Measurements from ENCODE around the gene KAT2B. TPM values are rescaled to one million over a fixed set of nuclear protein-coding genes. Genes with fewer than 3 reads are reported as not detected.

KAT2B gene
- total RNA-seq, 1 donor from 2014 or later, result 3.6 TPM

DNA sequence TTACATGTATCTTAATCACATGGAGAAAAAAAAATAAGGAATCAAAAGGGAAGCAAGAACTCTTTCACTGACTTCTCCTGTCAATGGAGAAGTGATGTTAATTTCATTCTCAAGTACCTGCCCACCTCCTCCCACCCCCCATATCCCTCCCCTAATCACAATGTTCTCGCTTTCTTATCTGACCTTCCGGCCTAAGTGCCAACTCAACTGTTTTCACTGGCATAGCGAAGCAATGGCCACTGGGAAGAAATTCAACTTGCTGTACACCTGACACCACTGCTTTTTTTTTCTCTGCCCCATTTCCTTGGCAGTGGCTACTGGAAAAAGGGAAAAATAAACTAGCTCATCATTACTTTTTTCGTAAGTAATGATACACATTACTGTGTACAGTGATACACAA is 142.0 kb downstream of the KAT2B start:
- no peak overlapping the region for H3K4me3 ChIP-seq (ENCODE audit: low read depth, low read length)
- no peak for DNase-seq (ENCODE audit: low read depth)
- TF ChIP-seq, protein P1, sequence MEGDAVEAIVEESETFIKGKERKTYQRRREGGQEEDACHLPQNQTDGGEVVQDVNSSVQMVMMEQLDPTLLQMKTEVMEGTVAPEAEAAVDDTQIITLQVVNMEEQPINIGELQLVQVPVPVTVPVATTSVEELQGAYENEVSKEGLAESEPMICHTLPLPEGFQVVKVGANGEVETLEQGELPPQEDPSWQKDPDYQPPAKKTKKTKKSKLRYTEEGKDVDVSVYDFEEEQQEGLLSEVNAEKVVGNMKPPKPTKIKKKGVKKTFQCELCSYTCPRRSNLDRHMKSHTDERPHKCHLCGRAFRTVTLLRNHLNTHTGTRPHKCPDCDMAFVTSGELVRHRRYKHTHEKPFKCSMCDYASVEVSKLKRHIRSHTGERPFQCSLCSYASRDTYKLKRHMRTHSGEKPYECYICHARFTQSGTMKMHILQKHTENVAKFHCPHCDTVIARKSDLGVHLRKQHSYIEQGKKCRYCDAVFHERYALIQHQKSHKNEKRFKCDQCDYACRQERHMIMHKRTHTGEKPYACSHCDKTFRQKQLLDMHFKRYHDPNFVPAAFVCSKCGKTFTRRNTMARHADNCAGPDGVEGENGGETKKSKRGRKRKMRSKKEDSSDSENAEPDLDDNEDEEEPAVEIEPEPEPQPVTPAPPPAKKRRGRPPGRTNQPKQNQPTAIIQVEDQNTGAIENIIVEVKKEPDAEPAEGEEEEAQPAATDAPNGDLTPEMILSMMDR (conservative IDR thresholded peaks at IDR 0.05; ENCODE audit: low read depth, low read length), result no peak

DNA sequence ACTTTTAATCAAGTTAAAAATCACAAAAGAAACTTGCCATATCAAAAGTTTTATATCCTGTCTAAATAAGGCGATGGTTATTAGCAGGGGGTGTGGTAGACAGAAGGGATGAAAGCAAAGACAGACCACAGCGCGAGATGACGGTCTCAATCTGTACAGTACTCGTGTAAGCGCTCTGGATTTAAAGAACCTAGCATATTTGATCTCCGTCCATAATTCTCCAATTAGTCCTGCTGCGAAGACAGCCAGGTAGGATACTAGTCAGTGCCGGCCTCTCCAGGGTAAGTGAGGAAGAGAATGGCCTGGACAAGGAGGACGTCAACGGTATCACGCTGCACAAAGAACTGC is 145.1 kb downstream of the KAT2B start:
- H3K4me3 ChIP-seq (ENCODE audit: low read depth, low read length), result peak overlapping the region; percentile 91
- TF ChIP-seq, protein P1 (conservative IDR thresholded peaks at IDR 0.05; ENCODE audit: low read depth, low read length), result no peak
- DNase-seq (ENCODE audit: low read depth), result no peak

DNA sequence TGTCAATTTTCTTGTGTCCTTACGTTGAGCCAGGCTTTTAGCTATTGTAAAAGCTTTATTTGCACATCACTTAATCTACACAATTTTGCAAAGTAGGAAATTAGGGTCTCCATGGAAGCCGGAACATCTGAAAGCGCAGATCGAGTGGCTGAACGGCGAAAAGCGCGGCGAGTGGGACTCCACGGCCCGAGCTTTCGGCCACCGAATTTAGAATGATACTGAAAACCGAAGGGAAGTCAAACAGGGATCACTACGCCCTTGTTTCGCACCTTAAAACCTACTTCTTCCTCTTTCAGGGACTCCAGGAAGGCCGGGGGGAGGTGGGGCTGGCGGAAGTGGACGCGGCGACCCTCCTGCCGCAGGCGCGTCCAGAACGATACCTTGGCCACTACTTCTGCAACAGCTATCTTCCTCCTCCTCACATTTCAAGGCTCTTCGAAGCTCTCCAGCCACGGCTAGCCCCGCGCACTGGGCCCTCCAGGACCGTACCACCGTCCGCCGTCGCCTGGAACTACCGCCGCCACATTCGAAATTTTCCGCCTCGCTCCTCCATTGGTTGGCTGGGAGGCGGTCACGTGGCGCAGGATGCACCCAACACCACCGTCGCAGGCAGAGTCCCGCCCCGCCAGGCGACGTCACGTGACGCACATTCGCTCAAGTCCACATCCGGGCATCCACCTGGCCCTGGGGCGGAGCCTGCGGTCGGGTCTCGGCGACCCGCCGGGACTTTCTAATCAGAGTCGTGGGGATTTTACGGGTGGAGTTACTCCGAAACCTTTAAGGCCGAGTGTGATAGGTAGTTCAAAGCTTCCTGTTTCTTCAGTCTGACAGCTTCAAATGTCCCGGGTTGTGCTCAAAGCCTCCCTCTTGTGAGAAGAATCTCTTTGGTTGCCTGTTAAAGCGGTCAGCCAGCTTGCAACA is 145.7 kb downstream of the KAT2B start, which contains the start of gene SGO1:
TSS of gene SGO1 (minus strand) at position 528 of the 921 bp plus-strand sequence. CDS start 2,179 bp downstream, outside the sequence.
- TF ChIP-seq, protein P1 (conservative IDR thresholded peaks at IDR 0.05; ENCODE audit: low read depth, low read length), result peak; percentile 16
- DNase-seq (ENCODE audit: low read depth), result peak; percentile 83
- H3K4me3 ChIP-seq (ENCODE audit: low read depth, low read length), result peak within 1 kb of the TSS; percentile 91

DNA sequence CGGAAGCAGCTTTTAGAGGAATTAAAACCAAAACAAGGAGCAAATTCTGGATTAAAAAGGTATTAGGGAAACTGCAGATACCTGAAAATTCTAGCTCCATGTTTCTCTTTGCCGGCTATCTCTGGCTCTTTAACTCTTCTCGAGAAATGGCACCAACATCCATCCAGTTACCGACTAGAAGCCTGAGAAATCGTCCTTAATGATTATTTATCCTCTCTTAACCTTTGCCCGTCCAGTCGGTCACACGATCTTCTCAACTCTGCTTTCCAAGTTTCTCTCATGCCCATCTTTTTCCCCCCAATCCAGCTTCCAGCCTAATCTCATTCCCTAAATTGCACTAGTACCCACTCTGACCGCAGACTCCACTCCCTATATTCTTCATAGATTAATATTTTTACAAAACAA is 146.4 kb downstream of the KAT2B start:
- DNase-seq (ENCODE audit: low read depth), result no peak
- H3K4me3 ChIP-seq (ENCODE audit: low read depth, low read length), result peak overlapping the region; percentile 91
- TF ChIP-seq, protein P1 (conservative IDR thresholded peaks at IDR 0.05; ENCODE audit: low read depth, low read length), result no peak

DNA sequence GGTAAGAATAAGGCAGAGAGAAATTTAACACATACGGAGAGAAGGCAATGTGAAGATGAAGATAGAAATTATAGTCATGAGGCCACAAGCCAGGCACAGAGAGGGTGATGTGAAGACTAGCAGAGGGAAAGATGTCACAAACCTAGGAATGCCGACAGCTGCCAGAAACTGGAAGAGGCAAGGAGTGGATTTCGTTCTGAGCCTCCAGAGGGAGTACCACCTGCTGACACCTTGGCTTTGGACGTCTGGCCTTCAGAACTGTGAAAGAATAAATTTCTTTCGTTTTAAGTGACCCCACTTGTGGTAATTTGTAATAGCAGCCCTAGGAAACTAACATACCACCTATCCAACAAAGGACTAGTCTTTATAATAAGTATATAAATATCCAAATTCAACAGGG is 150.7 kb downstream of the KAT2B start:
- no peak for DNase-seq (ENCODE audit: low read depth)
- no peak overlapping the region for H3K4me3 ChIP-seq (ENCODE audit: low read depth, low read length)
- TF ChIP-seq, protein P1 (conservative IDR thresholded peaks at IDR 0.05; ENCODE audit: low read depth, low read length), result peak; percentile 28

DNA sequence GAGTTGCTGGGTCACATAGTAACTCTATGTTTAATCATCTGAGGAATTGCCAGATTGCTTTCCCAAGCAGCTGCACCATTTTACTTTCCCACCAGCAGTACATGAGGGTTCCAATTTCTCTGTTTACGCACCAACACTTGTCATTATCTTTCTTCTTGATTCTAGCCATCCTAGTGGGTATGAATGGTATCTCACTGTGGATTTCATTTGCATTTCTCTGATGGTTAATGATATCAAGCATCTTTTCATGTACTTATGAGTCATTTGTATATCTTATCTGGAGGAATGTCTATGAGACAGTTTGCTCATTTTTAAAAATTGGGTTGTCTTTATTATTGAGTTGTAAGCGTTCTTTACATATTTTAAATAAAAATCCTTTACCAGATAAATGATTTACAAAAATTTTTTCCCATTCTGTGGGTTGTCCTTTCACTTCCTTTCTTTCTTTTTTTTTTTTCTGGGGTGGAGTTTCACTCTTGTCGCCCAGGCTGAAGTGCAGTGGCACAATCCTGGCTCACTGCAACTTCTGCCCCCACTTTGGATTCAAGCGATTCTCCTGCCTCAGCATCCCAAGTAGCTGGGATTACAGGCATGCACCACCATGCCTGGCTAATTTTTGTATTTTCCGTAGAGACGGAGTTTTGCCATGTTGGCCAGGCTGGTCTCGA is 154.7 kb downstream of the KAT2B start:
- TF ChIP-seq, protein P1 (conservative IDR thresholded peaks at IDR 0.05; ENCODE audit: low read depth, low read length), result no peak
- no peak overlapping the region for H3K4me3 ChIP-seq (ENCODE audit: low read depth, low read length)
- no peak for DNase-seq (ENCODE audit: low read depth)
